B cell (primary cell): ENCODE results near the gene SEM1. TPM values are rescaled to one million over a fixed set of nuclear protein-coding genes. Genes with fewer than 3 reads are reported as not detected.
"Not testable (repeated sequence)": the region's sequence is repeated elsewhere in the genome, so short reads cannot be mapped to it uniquely, and the experiment has no call there.

ENCODE experiments used
- ATAC-seq: fragments of 200-7000 bp; cut with Tn5 transposase; one replicate; pipeline ENCODE4 v1.10.0; 2021; ENCODE audit warnings: low read depth, mild to moderate bottlenecking, moderate number of reproducible peaks, moderate library complexity
- CTCF ChIA-PET: fragments of 350-600 bp; sonication (Branson Sonifier 250); formaldehyde crosslinking; loops from one replicate; lab custom pipeline; 2021; ENCODE audit warnings: antibody characterized with exemption, inconsistent platforms; lab: Charles Lee
- POLR2A ChIA-PET: fragments of 350-600 bp; sonication (Branson Sonifier 250); formaldehyde crosslinking; loops from one replicate; lab custom pipeline; 2021; ENCODE audit warnings: antibody characterized with exemption; lab: Charles Lee
- DNase-seq: peaks from one replicate; pipeline ENCODE4 v3.0.0; 2013
- H2AFZ ChIP-seq: 2 replicates; pipeline ENCODE4 v1.6.1; 2012; ENCODE audit warnings: mild to moderate bottlenecking, low read depth, low read length; ENCODE audit not compliant: insufficient read depth, poor library complexity, severe bottlenecking
- H3K27ac ChIP-seq, 2 donors: 1 replicate in 1 of 2; 2 replicates in 1 of 2; pipeline ENCODE4 v1.5.1; 2012 to 2013; ENCODE audit warnings: low read length in 2 of 2, mild to moderate bottlenecking in 2 of 2, moderate library complexity in 1 of 2
- H3K27me3 ChIP-seq, 4 experiments: fragments of 200-600 bp in 1 of 4; sonication (generic) in 1 of 4; replicated peaks in 1 of 4; 1 replicate in 2 of 4; 2 replicates in 2 of 4; pipeline versions ENCODE4 v1.6.1 to v1.7.0; 2013 to 2016; ENCODE audit warnings: low read length in 3 of 4, mild to moderate bottlenecking in 2 of 4, mixed read lengths in 1 of 4, moderate library complexity in 1 of 4; ENCODE audit not compliant: insufficient read depth in 4 of 4, control insufficient read depth in 3 of 4; ENCODE audit errors: control extremely low read depth in 1 of 4
- H3K36me3 ChIP-seq, 2 experiments: replicated peaks in 1 of 2; 1 replicate in 1 of 2; 2 replicates in 1 of 2; pipeline versions ENCODE4 v1.6.1 to v1.7.1; 2013; ENCODE audit warnings: low read length in 1 of 2; ENCODE audit not compliant: insufficient read depth in 2 of 2, control insufficient read depth in 1 of 2; ENCODE audit errors: control extremely low read depth in 1 of 2, extremely low read depth in 1 of 2
- H3K4me1 ChIP-seq, 2 donors: fragments of 200-600 bp in 1 of 2; sonication (generic) in 1 of 2; 1 replicate in 1 of 2; 2 replicates in 1 of 2; pipeline versions ENCODE4 v1.5.1 to v1.6.1; 2013 to 2017; ENCODE audit warnings: low read length in 2 of 2; ENCODE audit not compliant: control insufficient read depth in 2 of 2, insufficient read depth in 2 of 2
- H3K4me2 ChIP-seq: replicated peaks from 2 replicates; pipeline ENCODE3; 2012; ENCODE audit warnings: mild to moderate bottlenecking, low read depth, low read length; ENCODE audit not compliant: poor library complexity, severe bottlenecking
- H3K4me3 ChIP-seq, 5 experiments: fragments of 200-600 bp in 1 of 5; sonication (generic) in 1 of 5; 1 replicate in 3 of 5; 2 replicates in 2 of 5; pipeline versions ENCODE4 v1.5.1 to v1.7.0; 2011 to 2016; ENCODE audit warnings: low read length in 4 of 5, mild to moderate bottlenecking in 4 of 5, low read depth in 2 of 5, control low read depth in 1 of 5, moderate library complexity in 1 of 5; ENCODE audit not compliant: insufficient read depth in 1 of 5; ENCODE audit errors: control extremely low read depth in 1 of 5, extremely low read depth in 1 of 5
- H3K79me2 ChIP-seq: fragments of 200-600 bp; sonication (generic); one replicate; pipeline ENCODE4 v1.6.0; 2016; ENCODE audit warnings: low read length; ENCODE audit not compliant: control insufficient read depth, insufficient read depth
- H3K9ac ChIP-seq: fragments of 200-600 bp; sonication (generic); 2 replicates; pipeline ENCODE4 v1.6.1; 2017; ENCODE audit warnings: mild to moderate bottlenecking, low read length, moderate library complexity
- H3K9me3 ChIP-seq, 3 donors: one replicate each; pipeline versions ENCODE4 v1.6.1 to v1.7.1; 2013; ENCODE audit warnings: low read length in 2 of 3; ENCODE audit not compliant: control insufficient read depth in 2 of 3, insufficient read depth in 1 of 3; ENCODE audit errors: control extremely low read depth in 1 of 3
- H4K20me1 ChIP-seq: 2 replicates; pipeline ENCODE4 v1.6.0; 2012; ENCODE audit warnings: mild to moderate bottlenecking, low read length; ENCODE audit not compliant: insufficient read depth, control insufficient read depth, poor library complexity, severe bottlenecking
- H3K27ac Mint-ChIP-seq: one replicate; pipeline ENCODE4 v1.8.0; 2021; ENCODE audit warnings: mixed read lengths
- H3K27me3 Mint-ChIP-seq: one replicate; pipeline ENCODE4 v1.8.0; 2021; ENCODE audit warnings: mixed read lengths
- H3K4me1 Mint-ChIP-seq: one replicate; pipeline ENCODE4 v1.8.0; 2021; ENCODE audit warnings: mixed read lengths
- H3K4me3 Mint-ChIP-seq: one replicate; pipeline ENCODE4 v1.8.0; 2021; ENCODE audit warnings: mixed read lengths
- H3K9me3 Mint-ChIP-seq: one replicate; pipeline ENCODE4 v1.8.0; 2022; ENCODE audit warnings: mixed read lengths; ENCODE audit not compliant: insufficient read depth
- EZH2 ChIP-seq: IDR thresholded peaks from 2 replicates; pipeline ENCODE4 v1.6.1; 2012; ENCODE audit warnings: borderline replicate concordance, low read depth, mild to moderate bottlenecking, moderate library complexity, low read length; ENCODE audit not compliant: insufficient read depth, poor library complexity, severe bottlenecking
- WGBS: methylation state at CpG from one replicate; pipeline ENCODE4 v1.1.5; 2013; ENCODE audit warnings: missing lambda C conversion rate; ENCODE audit not compliant: insufficient coverage; 5-methylcytosine and 5-hydroxymethylcytosine counted together
- intact Hi-C: fragments of 100-400 bp; cut with micrococcal nuclease; formaldehyde crosslinking; loops from one replicate; pipeline ENCODE4 v1.10.0; 2022
- polyA plus RNA-seq: library from polyadenylated mRNA; depleted of rRNA; stranded (reverse); fragments of >200 nt; gene quantifications from 2 replicates; pipeline ENCODE4 v1.2.3, GENCODE V29; 2012
- total RNA-seq, 2 donors: library from RNA; stranded (reverse); fragments of 120-200 nt in 1 of 2; gene quantifications; 1 replicate in 1 of 2; 2 replicates in 1 of 2; pipeline versions ENCODE4 v1.2.3 to v1.2.4, GENCODE V29; 2013 to 2022
- TF ChIP-seq, protein P1 (sequence below): fragments of 200-600 bp; IDR thresholded peaks from one replicate; pipeline ENCODE4 v1.8.0; 2022; ENCODE audit warnings: antibody characterized with exemption, mild to moderate bottlenecking

The SEM1 gene
- total and polyA plus RNA-seq, 2 donors (not counting 1 experiment from before 2014, with no cell fraction given): 6.0 to 30.3 TPM

DNA sequence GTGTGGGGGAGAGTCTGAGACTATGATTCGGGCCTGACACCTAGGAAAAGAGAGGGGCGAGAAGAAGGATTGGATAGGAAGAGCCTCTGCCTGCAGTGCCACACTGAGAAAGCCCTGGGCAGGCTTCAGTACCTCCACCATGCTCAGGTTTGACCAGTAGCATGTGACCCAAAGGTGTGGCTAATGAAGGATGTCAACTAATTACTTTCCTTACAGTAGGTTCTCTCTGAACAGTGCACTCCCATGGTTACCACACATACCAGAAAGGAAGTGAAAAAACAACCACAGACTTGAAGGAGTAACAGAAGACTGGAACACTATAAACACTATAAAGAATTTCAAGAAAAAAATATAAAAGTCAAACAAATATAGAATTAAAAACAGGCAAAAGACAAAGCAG is 46.2 kb downstream of the SEM1 start:
- Mint-ChIP-seq H3K27me3 (no peaks in the 10 kb centered on the region), H3K9me3 (no peaks in the 10 kb centered on the region), H3K4me3 (no peak overlapping the region), H3K27ac (no peak overlapping the region), H3K4me1 (peaks cover 18% of the 10 kb centered on the region)
- intact Hi-C loops: no loop called here
- H2AFZ ChIP-seq: no peak overlapping the region
- POLR2A ChIA-PET: no interaction called here
- TF ChIP-seq, protein P1, sequence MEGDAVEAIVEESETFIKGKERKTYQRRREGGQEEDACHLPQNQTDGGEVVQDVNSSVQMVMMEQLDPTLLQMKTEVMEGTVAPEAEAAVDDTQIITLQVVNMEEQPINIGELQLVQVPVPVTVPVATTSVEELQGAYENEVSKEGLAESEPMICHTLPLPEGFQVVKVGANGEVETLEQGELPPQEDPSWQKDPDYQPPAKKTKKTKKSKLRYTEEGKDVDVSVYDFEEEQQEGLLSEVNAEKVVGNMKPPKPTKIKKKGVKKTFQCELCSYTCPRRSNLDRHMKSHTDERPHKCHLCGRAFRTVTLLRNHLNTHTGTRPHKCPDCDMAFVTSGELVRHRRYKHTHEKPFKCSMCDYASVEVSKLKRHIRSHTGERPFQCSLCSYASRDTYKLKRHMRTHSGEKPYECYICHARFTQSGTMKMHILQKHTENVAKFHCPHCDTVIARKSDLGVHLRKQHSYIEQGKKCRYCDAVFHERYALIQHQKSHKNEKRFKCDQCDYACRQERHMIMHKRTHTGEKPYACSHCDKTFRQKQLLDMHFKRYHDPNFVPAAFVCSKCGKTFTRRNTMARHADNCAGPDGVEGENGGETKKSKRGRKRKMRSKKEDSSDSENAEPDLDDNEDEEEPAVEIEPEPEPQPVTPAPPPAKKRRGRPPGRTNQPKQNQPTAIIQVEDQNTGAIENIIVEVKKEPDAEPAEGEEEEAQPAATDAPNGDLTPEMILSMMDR: no peak
- no peak for TF ChIP-seq EZH2
- no peak overlapping the region for H3K4me3 ChIP-seq
- peaks cover 0 to 2% of the 10 kb centered on the region in 2 donors for H3K4me1 ChIP-seq
- no peaks in the 10 kb centered on the region for H3K27me3 ChIP-seq
- no peak overlapping the region for H3K9ac ChIP-seq
- H3K79me2 ChIP-seq: no peaks in the 10 kb centered on the region
- H3K9me3 ChIP-seq: no peaks in the 10 kb centered on the region
- CTCF ChIA-PET: no interaction called here
- H3K36me3 ChIP-seq: no peaks in the 10 kb centered on the region
- WGBS: 100% methylated on average over 1 of the region's 2 CpGs
- no peaks in the 10 kb centered on the region for H4K20me1 ChIP-seq
- DNase-seq: no peak
- no peak overlapping the region for H3K4me2 ChIP-seq
- no peak for ATAC-seq
- no peak overlapping the region for H3K27ac ChIP-seq

DNA sequence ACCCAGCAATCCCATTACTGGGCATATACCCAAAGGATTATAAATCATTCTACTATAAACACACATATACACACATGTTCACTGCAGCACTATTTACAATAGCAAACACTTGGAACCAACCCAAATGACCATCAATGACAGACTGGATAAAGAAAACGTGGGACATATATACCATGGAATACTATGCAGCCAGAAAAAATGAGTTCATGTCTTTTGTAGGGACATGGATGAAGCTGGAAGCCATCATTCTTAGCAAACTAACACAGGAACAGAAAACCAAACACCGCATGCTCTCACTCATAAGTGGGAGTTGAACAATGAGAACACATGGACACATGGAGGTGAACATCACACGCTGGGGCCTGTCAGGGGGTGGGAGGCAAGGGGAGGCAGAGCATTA is 47.5 kb downstream of the SEM1 start:
- H3K27me3 Mint-ChIP-seq, H3K27me3 ChIP-seq, H3K9me3 Mint-ChIP-seq, ATAC-seq, CTCF ChIA-PET, H2AFZ ChIP-seq, H4K20me1 ChIP-seq, H3K4me3 ChIP-seq, H3K4me1 ChIP-seq, H3K79me2 ChIP-seq, DNase-seq, H3K36me3 ChIP-seq, H3K9ac ChIP-seq, H3K4me3 Mint-ChIP-seq, H3K9me3 ChIP-seq, H3K27ac ChIP-seq, intact Hi-C loops, H3K4me2 ChIP-seq, H3K27ac Mint-ChIP-seq, POLR2A ChIA-PET: not testable (repeated sequence)
- WGBS: no CpG with 5 or more reads among the region's 3 CpGs
- peaks cover 18% of the 10 kb centered on the region for H3K4me1 Mint-ChIP-seq
